ENCODE measurements around the gene SLC9A8.

GRCh38 chr20:49899541-49900383 lies 87.1 kb downstream of the SLC9A8 start:
- TF ChIP-seq POLR2A (IDR thresholded peaks at IDR 0.05; ENCODE audit: low read length) (no peak), GATA1 (IDR thresholded peaks at IDR 0.05; ENCODE audit: low read depth, low read length) (no peak)

All from erythroblast (primary cell).